H1 (cell line): ENCODE results near the gene CACNG5. TPM values are rescaled to one million over a fixed set of nuclear protein-coding genes. Genes with fewer than 3 reads are reported as not detected.

Experiments used
- CTCF ChIA-PET: fragments of 300-600 bp; sonication (Branson Sonifier 250); formaldehyde crosslinking; loops from one replicate; lab custom pipeline; 2021; ENCODE audit not compliant: partially characterized antibody; lab: Charles Lee
- POLR2A ChIA-PET: fragments of 300-600 bp; sonication (Branson Sonifier 250); formaldehyde crosslinking; loops from one replicate; lab custom pipeline; 2021; ENCODE audit warnings: inconsistent platforms; ENCODE audit not compliant: partially characterized antibody; lab: Charles Lee
- DNase-seq, 2 experiments: peaks; one replicate each; pipeline versions ENCODE4 v3.0.0 to v3.0.0-alpha.2; 2010 to 2022; ENCODE audit warnings: low spot score in 2 of 2, low read depth in 1 of 2, mixed read lengths in 1 of 2
- FAIRE-seq: peaks from 2 replicates; lab custom pipeline; 2011; peaks lifted over from hg19 to GRCh38; lab: Jason Lieb, UNC
- H2AFZ ChIP-seq: 2 replicates; pipeline ENCODE4 v1.8.1; 2012; ENCODE audit warnings: low read length, inconsistent platforms
- H2AK5ac ChIP-seq: 2 replicates; pipeline ENCODE4 v1.6.1; 2013; ENCODE audit warnings: low read depth, low read length
- H2BK120ac ChIP-seq: replicated peaks from 2 replicates; pipeline ENCODE3; 2013; ENCODE audit warnings: low read depth, low read length, inconsistent platforms
- H2BK12ac ChIP-seq: 2 replicates; pipeline ENCODE4 v1.6.1; 2013; ENCODE audit warnings: low read depth, low read length
- H2BK15ac ChIP-seq: 2 replicates; pipeline ENCODE4 v1.6.1; 2013; ENCODE audit warnings: low read length
- H2BK20ac ChIP-seq: 2 replicates; pipeline ENCODE4 v1.6.1; 2013; ENCODE audit warnings: low read length
- H2BK5ac ChIP-seq: 2 replicates; pipeline ENCODE4 v1.6.1; 2013; ENCODE audit warnings: low read depth, low read length
- H3K14ac ChIP-seq: 2 replicates; pipeline ENCODE4 v1.6.1; 2013; ENCODE audit warnings: inconsistent platforms; ENCODE audit not compliant: insufficient read length
- H3K18ac ChIP-seq: 2 replicates; pipeline ENCODE4 v1.6.1; 2013; ENCODE audit warnings: low read length; ENCODE audit errors: extremely low read depth
- H3K23ac ChIP-seq: 2 replicates; pipeline ENCODE4 v1.6.1; 2013; ENCODE audit warnings: inconsistent platforms; ENCODE audit not compliant: insufficient read length
- H3K23me2 ChIP-seq: 2 replicates; pipeline ENCODE4 v1.6.1; 2013; ENCODE audit warnings: low read depth, low read length
- H3K27ac ChIP-seq: 2 replicates; pipeline ENCODE4 v1.6.1; 2011; ENCODE audit warnings: low read depth, low read length, inconsistent platforms
- H3K27me3 ChIP-seq, 4 experiments: replicated peaks in 1 of 4; 1 replicate in 1 of 4; 2 replicates in 3 of 4; pipeline versions ENCODE4 v1.6.1 to v1.8.1; 2011 to 2013; ENCODE audit warnings: low read length in 3 of 4, mild to moderate bottlenecking in 3 of 4, inconsistent platforms in 2 of 4, mixed read lengths in 2 of 4, moderate library complexity in 1 of 4; ENCODE audit not compliant: control insufficient read depth in 3 of 4, insufficient read depth in 3 of 4; ENCODE audit errors: extremely low read depth in 1 of 4
- H3K36me3 ChIP-seq, 4 experiments: 2 replicates each; pipeline versions ENCODE4 v1.6.1 to v1.8.1; 2011 to 2013; ENCODE audit warnings: mild to moderate bottlenecking in 4 of 4, low read length in 3 of 4, moderate library complexity in 2 of 4, control low read depth in 1 of 4, inconsistent platforms in 1 of 4; ENCODE audit not compliant: insufficient read depth in 4 of 4, control insufficient read depth in 2 of 4
- H3K4ac ChIP-seq: replicated peaks from 2 replicates; pipeline ENCODE3; 2013; ENCODE audit warnings: low read length, low read depth, mixed read lengths, inconsistent platforms; ENCODE audit not compliant: insufficient read length
- H3K4me1 ChIP-seq, 4 experiments: replicated peaks in 1 of 4; 1 replicate in 1 of 4; 2 replicates in 3 of 4; pipeline versions ENCODE4 v1.6.1 to v1.8.1; 2011 to 2013; ENCODE audit warnings: low read length in 3 of 4, inconsistent platforms in 2 of 4, mixed read lengths in 1 of 4; ENCODE audit not compliant: insufficient read depth in 4 of 4, control insufficient read depth in 3 of 4
- H3K4me2 ChIP-seq, 2 experiments: 2 replicates each; pipeline versions ENCODE4 v1.6.1 to v1.8.1; 2011 to 2013; ENCODE audit warnings: low read depth in 2 of 2, low read length in 2 of 2, control low read depth in 1 of 2, inconsistent platforms in 1 of 2, mild to moderate bottlenecking in 1 of 2; ENCODE audit not compliant: insufficient read depth in 1 of 2
- H3K4me3 ChIP-seq, 4 experiments: fragments of 200-600, 300-600 bp in 1 of 4; sonication (generic), shearing (Covaris generic), sonication (Bioruptor Twin) in 1 of 4; 2 replicates each; pipeline versions ENCODE4 v1.5.1 to v1.8.1; 2011 to 2016; ENCODE audit warnings: low read length in 4 of 4, low read depth in 3 of 4, control low read depth in 2 of 4, inconsistent platforms in 2 of 4, mild to moderate bottlenecking in 2 of 4, mixed read lengths in 1 of 4, moderate library complexity in 1 of 4; ENCODE audit not compliant: insufficient read depth in 2 of 4; ENCODE audit errors: extremely low read depth in 1 of 4
- H3K56ac ChIP-seq: replicated peaks from 2 replicates; pipeline ENCODE3; 2013; ENCODE audit warnings: low read depth, mild to moderate bottlenecking, mixed read lengths, low read length, inconsistent platforms; ENCODE audit not compliant: insufficient read length
- H3K79me1 ChIP-seq: 2 replicates; pipeline ENCODE4 v1.6.1; 2013; ENCODE audit warnings: low read depth, low read length, control low read depth
- H3K79me2 ChIP-seq, 2 experiments: 2 replicates each; pipeline versions ENCODE4 v1.6.1 to v1.8.1; 2012 to 2013; ENCODE audit warnings: low read length in 2 of 2, mild to moderate bottlenecking in 2 of 2, inconsistent platforms in 1 of 2; ENCODE audit not compliant: insufficient read depth in 2 of 2, control insufficient read depth in 1 of 2
- H3K9ac ChIP-seq, 4 experiments: replicated peaks in 1 of 4; 1 replicate in 1 of 4; 2 replicates in 3 of 4; pipeline versions ENCODE4 v1.6.1 to v1.8.1; 2011 to 2013; ENCODE audit warnings: low read depth in 3 of 4, low read length in 3 of 4, control low read depth in 2 of 4, mild to moderate bottlenecking in 2 of 4, moderate library complexity in 2 of 4, inconsistent platforms in 1 of 4; ENCODE audit errors: extremely low read depth in 1 of 4
- H3K9me3 ChIP-seq, 2 experiments: 2 replicates each; pipeline versions ENCODE4 v1.6.1 to v1.8.1; 2012 to 2013; ENCODE audit warnings: mild to moderate bottlenecking in 2 of 2, moderate library complexity in 2 of 2, control low read depth in 1 of 2, inconsistent platforms in 1 of 2, low read depth in 1 of 2, low read length in 1 of 2, mixed read lengths in 1 of 2; ENCODE audit not compliant: insufficient read depth in 2 of 2
- H4K20me1 ChIP-seq, 2 experiments: replicated peaks in 1 of 2; 2 replicates each; pipeline versions ENCODE3 to v1.8.1; 2011 to 2013; ENCODE audit warnings: inconsistent platforms in 2 of 2, low read length in 2 of 2, mild to moderate bottlenecking in 1 of 2; ENCODE audit not compliant: insufficient read depth in 2 of 2, control insufficient read depth in 1 of 2
- H4K5ac ChIP-seq: 2 replicates; pipeline ENCODE4 v1.6.1; 2013; ENCODE audit warnings: low read length, low read depth, mixed read lengths, inconsistent platforms; ENCODE audit not compliant: insufficient read length
- H4K8ac ChIP-seq: 2 replicates; pipeline ENCODE4 v1.8.0; 2013; ENCODE audit warnings: mild to moderate bottlenecking, moderate library complexity, low read length, inconsistent platforms; ENCODE audit not compliant: insufficient read depth; ENCODE audit errors: extremely low read depth
- H4K91ac ChIP-seq: replicated peaks from 2 replicates; pipeline ENCODE3; 2013; ENCODE audit warnings: low read length, mixed read lengths, inconsistent platforms; ENCODE audit not compliant: insufficient read length
- BACH1 ChIP-seq: IDR thresholded peaks from 2 replicates; pipeline ENCODE4 v1.6.1; 2012; ENCODE audit warnings: low read length, improper control_type of control experiment
- CREB1 ChIP-seq: IDR thresholded peaks from 2 replicates; pipeline ENCODE4 v1.6.1; 2012; ENCODE audit warnings: inconsistent platforms
- EZH2 ChIP-seq: fragments of 200-600 bp; sonication (generic); IDR thresholded peaks from 2 replicates; pipeline ENCODE4 v1.7.1; 2012; ENCODE audit warnings: low read depth, mild to moderate bottlenecking, moderate library complexity, low read length, inconsistent platforms; ENCODE audit not compliant: severe bottlenecking
- RAD21 ChIP-seq, 2 experiments: IDR thresholded peaks in 1 of 2; conservative IDR thresholded peaks in 1 of 2; 2 replicates each; pipeline ENCODE4 v1.6.1; 2011; ENCODE audit warnings: low read depth in 2 of 2, low read length in 2 of 2, improper control_type of control experiment in 1 of 2, inconsistent platforms in 1 of 2, mild to moderate bottlenecking in 1 of 2, moderate library complexity in 1 of 2
- SIN3A ChIP-seq, 2 experiments: IDR thresholded peaks in 1 of 2; conservative IDR thresholded peaks in 1 of 2; 2 replicates each; pipeline ENCODE4 v1.6.1; 2011 to 2012; ENCODE audit warnings: low read length in 2 of 2, improper control_type of control experiment in 1 of 2, low read depth in 1 of 2, mild to moderate bottlenecking in 1 of 2
- SP4 ChIP-seq: IDR thresholded peaks from 2 replicates; pipeline ENCODE4 v1.6.1; 2012; ENCODE audit warnings: low read length, inconsistent platforms
- WGBS, 2 experiments: shearing (Covaris generic) in 1 of 2; methylation state at CpG; one replicate each; pipeline versions ENCODE4 v1.1.6 to v1.1.7; 2013 to 2015; ENCODE audit warnings: low lambda C conversion rate in 2 of 2, mixed read lengths in 2 of 2, inconsistent platforms in 1 of 2, low coverage in 1 of 2, missing lambda C conversion rate in 1 of 2; ENCODE audit not compliant: insufficient replicate concordance in 2 of 2, insufficient coverage in 1 of 2, insufficient read length in 1 of 2; ENCODE audit errors: extremely low coverage in 1 of 2, missing lambda C conversion rate in 1 of 2; 5-methylcytosine and 5-hydroxymethylcytosine counted together
- polyA plus RNA-seq, 7 experiments: library from polyadenylated mRNA; depleted of rRNA in 3 of 7; stranded (reverse) in 5 of 7; unstranded in 2 of 7; fragments of >200 nt in 5 of 7; fragments of 200-250 nt in 2 of 7; gene quantifications; 1 replicate in 5 of 7; 2 replicates in 1 of 7; 4 replicates in 1 of 7; pipeline versions ENCODE4 v1.2.1 to v1.2.3, GENCODE V29; 2011 to 2013; ENCODE audit warnings: missing spikeins in 2 of 7, mixed read lengths in 2 of 7
- total RNA-seq: library from RNA; stranded (reverse); fragmentation: NEBNext Ultra II Directional; extraction: Animal tissue kit (Norgen Biotek cat#: 25700); gene quantifications from 2 replicates; pipeline ENCODE4 v1.2.1, GENCODE V29; 2021

The CACNG5 gene
- total and polyA plus RNA-seq, 2 of the 8 experiments (the other 6 are each of a cell fraction or from before 2014, with no cell fraction given): 2.2 to 3.1 TPM

DNA sequence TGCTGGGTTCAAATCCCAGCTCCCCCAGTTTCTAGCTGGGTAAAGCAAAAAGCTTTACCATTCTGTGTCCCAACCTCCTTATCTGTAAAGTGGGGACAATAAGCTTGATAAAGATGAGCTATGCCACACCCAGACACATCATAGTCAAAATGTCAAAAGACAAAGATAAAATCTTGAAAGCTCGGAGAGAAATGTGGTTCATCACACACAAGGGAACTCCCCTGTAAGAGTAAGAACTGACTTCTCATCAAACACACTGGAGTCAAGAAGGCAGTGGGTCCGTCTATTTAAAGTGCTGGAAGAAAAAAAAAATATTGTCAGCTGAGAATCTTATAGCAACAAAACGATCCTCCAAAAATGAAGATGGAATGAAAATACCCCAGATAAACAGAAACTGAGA lies 25.3 kb downstream of the CACNG5 start:
- no peak overlapping the region for H3K27ac ChIP-seq
- DNase-seq (no peak), FAIRE-seq (no peak)
- no peaks in the 10 kb centered on the region for H3K79me1 ChIP-seq
- no peaks in the 10 kb centered on the region for H4K20me1 ChIP-seq
- no peaks in the 10 kb centered on the region for H3K9me3 ChIP-seq
- no peak overlapping the region for H3K23ac ChIP-seq
- H4K8ac ChIP-seq: no peak overlapping the region
- no peaks in the 10 kb centered on the region for H3K79me2 ChIP-seq
- no peak overlapping the region for H2BK20ac ChIP-seq
- no peak overlapping the region for H3K18ac ChIP-seq
- no peak overlapping the region for H3K4me3 ChIP-seq
- no peak overlapping the region for H3K56ac ChIP-seq
- H3K14ac ChIP-seq: no peak overlapping the region
- H3K4ac ChIP-seq: no peak overlapping the region
- H4K5ac ChIP-seq: no peak overlapping the region
- H2BK120ac ChIP-seq: no peak overlapping the region
- H2AFZ ChIP-seq: no peak overlapping the region
- no peaks in the 10 kb centered on the region for H3K27me3 ChIP-seq
- H2BK12ac ChIP-seq: no peak overlapping the region
- no peak overlapping the region for H2BK5ac ChIP-seq
- 82% methylated on average over 3 of the region's 3 CpGs; no CpG with 5 or more reads in 1 of the 2 experiments for WGBS, 2 experiments
- H3K4me2 ChIP-seq: no peak overlapping the region
- H3K4me1 ChIP-seq: no peaks in the 10 kb centered on the region
- H4K91ac ChIP-seq: no peak overlapping the region
- TF ChIP-seq EZH2 (no peak), BACH1 (no peak), RAD21 (IDR thresholded peaks at IDR 0.05 in 1 of 2, conservative IDR thresholded peaks at IDR 0.05 in 1 of 2; ENCODE audit: low read depth in 2 of 2, low read length in 2 of 2) (no peak), CREB1 (no peak), SP4 (no peak), SIN3A (conservative IDR thresholded peaks at IDR 0.05 in 1 of 2, IDR thresholded peaks at IDR 0.05 in 1 of 2; ENCODE audit: low read depth in 1 of 2, low read length in 2 of 2) (no peak)
- TF ChIP-seq, all 59 proteins: peak for 0
- ChIA-PET POLR2A (no interaction called here), CTCF (interaction anchor here (0.6 to 1.7 kb wide), 9 partner anchors 9 to 132 kb away, joined by 3 to 5 read pairs (median 4); no protein-coding TSS in a partner anchor)
- Histone ChIP-seq H2BK15ac (no peak overlapping the region), H3K36me3 (no peaks in the 10 kb centered on the region), H2AK5ac (no peak overlapping the region), H3K23me2 (no peaks in the 10 kb centered on the region), H3K9ac (no peak overlapping the region)
